Activated CD4-positive, CD25-positive, alpha-beta regulatory T cell (primary cell): Measurements from ENCODE around the gene PPIE.

Experiments used
- DNase-seq, 4 experiments: peaks; one replicate each; lab custom pipeline; 2025; lab: John Stamatoyannopoulos, UW

The PPIE gene

GRCh38 chr1:39738622-39739366 is at the start of gene PPIE:
TSS of gene PPIE (plus strand) at chr1:39738882. CDS start at chr1:39738901, 19 bp downstream.
- peak; percentile 91 to 94 (median 94) for DNase-seq

GRCh38 chr1:39689214-39689613 is 49.5 kb upstream of the PPIE start:
- no peak for DNase-seq

GRCh38 chr1:39689635-39690034 is 49.0 kb upstream of the PPIE start:
- DNase-seq, result no peak

- no peak for DNase-seq
These were observed 48.5 kb upstream of the PPIE start for GRCh38 chr1:39690225-39690624.

GRCh38 chr1:39690794-39691382 is 47.8 kb upstream of the PPIE start:
- no peak for DNase-seq

GRCh38 chr1:39691383-39692151 is 47.1 kb upstream of the PPIE start, which contains the start of gene HPCAL4:
TSS of gene HPCAL4 (minus strand) at chr1:39691433. CDS start at chr1:39684603, 6,830 bp downstream.
- peak; percentile 67 to 88 (median 78) for DNase-seq

GRCh38 chr1:39692152-39693074 is 46.3 kb upstream of the PPIE start:
- DNase-seq, result no peak

- DNase-seq, result no peak
These were observed 44.7 kb upstream of the PPIE start for GRCh38 chr1:39694026-39694425.

- no peak for DNase-seq
These were observed 43.7 kb upstream of the PPIE start for GRCh38 chr1:39695016-39695415.

GRCh38 chr1:39696448-39696847 is 42.2 kb upstream of the PPIE start:
- no peak for DNase-seq

GRCh38 chr1:39698568-39698967 is 40.1 kb upstream of the PPIE start:
- DNase-seq, result no peak

- no peak for DNase-seq
These were observed 39.3 kb upstream of the PPIE start for GRCh38 chr1:39699419-39699818.

- DNase-seq, result no peak
These were observed 38.3 kb upstream of the PPIE start for GRCh38 chr1:39700348-39700747.

GRCh38 chr1:39701049-39701439 is 37.6 kb upstream of the PPIE start:
- DNase-seq, result no peak

GRCh38 chr1:39704757-39705156 is 33.9 kb upstream of the PPIE start:
- DNase-seq, result no peak

GRCh38 chr1:39707506-39707905 is 31.2 kb upstream of the PPIE start:
- no peak for DNase-seq

- DNase-seq, result no peak
These were observed 27.3 kb upstream of the PPIE start for GRCh38 chr1:39711104-39711965.

- no peak for DNase-seq
These were observed 26.7 kb upstream of the PPIE start for GRCh38 chr1:39711966-39712340.

- DNase-seq, result no peak
These were observed 25.1 kb upstream of the PPIE start for GRCh38 chr1:39713557-39713956.

- DNase-seq, result no peak
These were observed 20.9 kb upstream of the PPIE start for GRCh38 chr1:39717809-39718208.
